NCI-H2029 treated with DMSO at 0.1 percent for 48 hours (cell line): Measurements from ENCODE around the gene ATOH8.
"Not testable (repeated sequence)": the region's sequence is repeated elsewhere in the genome, so short reads cannot be mapped to it uniquely, and the experiment has no call there.

ENCODE experiments used
- DNase-seq: peaks from one replicate; lab custom pipeline; 2025; lab: John Stamatoyannopoulos, UW

ATOH8 gene

GRCh38 chr2:85753525-85754312 lies at the start of gene ATOH8:
Gene ATOH8 (plus strand): TSS chr2:85753991. CDS start chr2:85754190, 199 bp downstream.
- DNase-seq: peak; percentile 71

- no peak for DNase-seq
Measured at GRCh38 chr2:85704038-85704437, 49.8 kb upstream of the ATOH8 start.

DNA sequence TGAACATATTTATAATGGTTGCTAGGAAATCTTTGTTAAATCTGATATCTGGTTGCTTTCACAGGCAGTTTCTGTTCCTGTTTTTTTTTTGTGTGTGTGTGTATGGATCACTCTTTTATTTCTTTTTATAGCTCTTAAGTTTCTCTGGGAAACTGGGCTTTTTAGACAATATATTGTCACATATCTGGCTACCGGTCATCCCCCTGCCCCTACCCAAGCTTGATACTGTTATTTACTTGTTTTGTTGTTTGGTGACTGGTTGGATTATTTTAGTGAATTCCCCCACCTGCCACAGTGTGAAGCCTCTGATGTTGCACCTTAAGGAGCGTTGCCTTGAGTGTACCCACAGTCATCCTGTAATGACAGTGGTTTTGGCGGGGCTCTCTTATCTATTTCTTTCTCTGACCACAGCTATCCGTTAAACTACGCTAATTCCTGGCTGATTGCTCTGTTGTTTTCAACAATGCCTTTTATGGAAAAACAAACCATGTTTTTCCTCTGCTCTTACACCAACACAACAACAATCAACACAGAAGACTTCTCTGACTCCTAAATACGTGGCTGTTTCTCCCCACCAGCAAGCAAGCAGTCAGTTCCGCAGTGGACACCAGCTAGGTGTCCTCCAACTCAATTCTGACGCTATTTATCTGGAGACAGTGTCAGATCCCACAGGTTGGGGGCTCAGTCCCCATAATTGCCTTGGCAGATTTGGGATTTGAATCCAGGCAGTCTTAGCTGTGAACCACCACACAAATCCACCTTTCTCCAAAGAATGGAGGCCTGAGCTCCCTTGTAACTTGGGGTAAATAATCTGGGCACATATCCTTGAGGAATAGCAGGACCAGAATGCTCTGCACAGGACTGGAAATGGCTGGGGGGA lies 48.8 kb upstream of the ATOH8 start:
- DNase-seq: no peak

- no peak for DNase-seq
Measured at GRCh38 chr2:85705680-85706039, 48.1 kb upstream of the ATOH8 start.

DNA sequence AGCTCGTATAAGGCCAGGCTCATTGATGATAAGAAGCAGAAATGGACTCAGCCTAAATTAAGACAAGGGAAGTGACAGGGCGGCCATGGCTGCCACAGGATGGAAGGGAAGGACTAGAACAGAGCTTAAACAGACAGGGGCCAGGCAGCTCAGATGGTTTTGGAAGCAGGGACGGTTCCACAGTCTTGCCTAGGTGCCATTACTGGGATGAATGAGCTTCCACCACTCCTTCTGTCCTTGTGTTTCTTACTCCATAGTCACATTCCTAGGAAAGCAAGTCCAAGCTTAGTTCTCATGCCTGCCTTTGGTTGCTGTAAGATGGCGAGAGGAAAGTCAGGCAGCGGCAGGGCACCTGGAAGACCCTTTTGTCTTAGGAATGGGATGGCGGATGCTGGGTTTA lies 47.7 kb upstream of the ATOH8 start:
- DNase-seq: no peak

DNA sequence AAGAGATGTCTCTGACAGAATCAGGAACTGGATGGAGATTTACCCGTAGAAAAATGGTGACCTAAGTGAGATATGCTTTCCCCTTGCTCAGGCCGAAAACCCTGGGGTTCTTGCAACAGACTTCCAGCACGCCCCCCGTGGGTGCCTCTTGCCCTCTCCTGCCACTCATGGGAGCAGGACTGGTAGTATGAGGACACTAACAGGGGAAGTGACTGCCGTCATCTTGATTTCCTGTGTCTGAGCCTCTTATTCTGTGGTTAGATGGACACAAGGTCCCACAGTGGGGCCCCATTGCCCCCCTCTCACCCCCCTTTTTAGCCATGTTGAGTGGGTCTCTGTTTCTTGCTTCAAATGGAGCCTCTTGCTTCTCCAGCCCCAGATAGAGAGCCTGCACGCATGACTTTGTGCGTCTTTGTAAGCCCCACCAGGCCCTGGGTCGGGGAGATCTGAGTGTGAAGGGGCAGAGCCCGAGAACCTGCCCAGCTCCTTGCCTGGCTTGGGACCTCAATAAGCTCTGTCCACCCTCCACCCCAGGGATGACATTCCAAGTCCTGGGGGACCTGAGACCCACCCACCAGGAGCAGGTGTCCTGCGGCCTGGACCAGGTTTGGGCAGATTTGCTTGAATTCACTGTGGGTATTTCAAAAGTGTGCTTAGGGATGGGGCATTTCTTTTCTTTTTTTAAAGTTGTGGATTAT lies 47.0 kb upstream of the ATOH8 start:
- no peak for DNase-seq

DNA sequence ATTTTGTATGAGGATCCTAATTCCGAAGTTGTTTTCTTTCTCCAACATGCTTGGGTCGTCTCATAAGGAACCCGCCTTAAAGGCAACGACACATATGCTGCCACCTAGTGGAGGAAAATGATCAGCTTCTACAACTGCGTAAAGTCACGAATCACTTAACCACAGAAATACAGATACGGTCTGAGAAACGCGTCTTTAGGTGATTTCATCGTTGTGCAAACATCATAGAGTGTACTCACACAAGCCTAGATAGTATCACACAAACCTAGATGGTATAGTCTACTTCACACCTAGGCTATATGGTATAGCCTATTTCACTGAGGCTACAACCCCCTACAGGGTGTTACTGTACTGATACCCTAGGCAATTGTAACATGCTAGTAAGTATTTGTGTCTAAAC lies 46.5 kb upstream of the ATOH8 start:
- peak; percentile 79 for DNase-seq

- DNase-seq: no peak
Measured at GRCh38 chr2:85708641-85709040, 45.1 kb upstream of the ATOH8 start.

DNA sequence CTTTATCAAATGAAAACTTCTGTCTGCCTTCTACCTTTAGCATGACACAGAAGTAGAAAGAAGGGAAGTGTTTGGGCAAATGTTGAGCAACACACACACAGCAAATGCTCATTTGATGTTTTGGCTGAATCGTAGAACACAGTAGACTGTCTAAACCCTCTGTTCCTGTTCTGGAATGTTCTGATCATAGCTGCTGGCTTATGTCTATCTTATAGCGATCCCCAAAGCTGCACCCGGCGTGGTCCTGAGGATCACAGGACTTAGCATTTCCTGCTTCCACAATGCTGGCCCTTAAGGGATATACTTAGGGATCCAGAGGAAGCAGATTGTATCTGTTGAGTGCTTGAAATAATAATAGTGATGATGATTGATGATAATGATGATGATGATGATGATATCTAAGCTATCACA lies 44.4 kb upstream of the ATOH8 start:
- DNase-seq: no peak

GRCh38 chr2:85710687-85711577 lies 42.9 kb upstream of the ATOH8 start:
- DNase-seq: peak; percentile 84

GRCh38 chr2:85711578-85712060 lies 42.2 kb upstream of the ATOH8 start:
- DNase-seq: no peak

GRCh38 chr2:85712336-85712735 lies 41.5 kb upstream of the ATOH8 start:
- no peak for DNase-seq

DNA sequence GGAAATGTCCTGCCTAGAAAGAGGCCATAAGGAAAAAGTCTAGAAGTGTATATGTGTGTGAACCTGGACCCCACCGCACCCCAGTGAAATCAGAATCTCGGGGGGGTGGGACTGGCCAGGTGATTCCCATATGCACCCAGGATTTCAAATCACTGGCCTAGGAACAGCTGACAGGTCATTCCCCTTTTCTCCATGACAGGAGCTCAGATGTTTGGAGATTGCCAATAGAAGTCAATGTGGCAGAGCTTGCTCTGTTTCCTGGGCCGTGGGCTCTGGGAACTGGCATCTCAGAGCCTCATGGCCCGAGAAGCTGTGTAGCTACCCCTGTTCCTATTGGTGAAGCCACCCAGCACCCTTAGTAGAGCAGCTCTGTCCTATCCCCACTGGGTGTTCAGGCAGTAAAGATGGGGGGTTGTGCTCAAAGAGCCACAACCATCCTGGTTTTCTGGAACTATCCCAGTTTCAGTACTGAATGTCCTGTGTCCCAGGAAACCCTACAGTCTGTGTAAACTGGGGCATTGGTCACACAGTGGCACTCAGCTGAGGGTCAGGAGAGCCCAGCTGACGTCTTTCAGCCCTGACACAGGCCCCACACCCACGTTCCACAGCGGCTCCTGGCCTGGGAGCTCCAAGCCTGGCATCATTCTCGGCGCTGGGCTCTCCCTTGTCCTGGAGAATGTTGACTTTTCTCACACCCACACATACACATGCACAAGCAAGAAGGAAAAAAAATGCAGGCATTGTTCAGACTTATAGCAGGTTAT lies 40.8 kb upstream of the ATOH8 start:
- no peak for DNase-seq

GRCh38 chr2:85713836-85714235 lies 40.0 kb upstream of the ATOH8 start:
- peak; percentile 94 for DNase-seq

DNA sequence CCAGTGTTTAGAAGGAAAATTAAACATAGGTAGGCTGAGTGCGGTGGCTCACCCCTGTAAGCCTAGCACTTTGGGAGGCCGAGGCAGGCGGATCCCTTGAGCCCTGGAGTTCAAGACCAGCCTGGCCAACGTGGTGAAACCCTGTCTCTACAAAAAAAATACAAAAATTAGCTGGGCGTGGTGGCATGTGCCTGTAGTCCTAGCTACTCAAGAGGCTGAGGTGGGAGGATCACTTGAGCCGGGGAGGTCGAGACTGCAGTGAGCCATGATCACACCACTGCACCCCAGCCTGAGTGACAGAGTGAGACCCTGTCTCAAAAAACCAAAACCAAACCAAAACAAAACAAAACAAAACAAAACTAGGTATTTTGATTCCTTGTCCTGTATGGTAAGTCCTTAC lies 39.4 kb upstream of the ATOH8 start:
- not testable (repeated sequence) for DNase-seq

GRCh38 chr2:85714841-85715240 lies 39.0 kb upstream of the ATOH8 start:
- DNase-seq: no peak

GRCh38 chr2:85716346-85716914 lies 37.4 kb upstream of the ATOH8 start:
- no peak for DNase-seq

GRCh38 chr2:85717308-85718008 lies 36.3 kb upstream of the ATOH8 start:
- DNase-seq: no peak

DNA sequence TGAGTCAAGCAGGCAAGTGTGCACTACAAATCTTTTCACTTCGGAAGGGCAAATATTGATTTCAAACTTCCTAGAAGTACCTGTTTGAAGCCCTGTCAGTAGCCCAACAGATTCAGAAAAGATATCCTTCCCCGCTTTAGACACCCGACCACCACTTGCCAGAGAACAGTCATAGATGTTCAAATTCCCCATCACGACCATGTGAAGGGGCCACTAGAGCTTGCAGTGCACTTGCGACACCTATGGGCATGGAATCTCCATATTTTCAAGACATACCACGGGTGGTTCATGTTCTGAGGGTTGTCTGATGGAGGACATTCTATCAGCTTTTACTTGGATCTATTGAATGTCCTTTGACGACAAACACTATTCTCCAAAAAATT lies 35.8 kb upstream of the ATOH8 start:
- DNase-seq: no peak
